K562 (cell line): ENCODE data around the gene CNGB1.

Experiments
- CEBPB ChIP-seq: fragments of 450-650 bp; IDR thresholded peaks from 2 replicates; pipeline ENCODE4 v1.6.1; 2016; ENCODE audit warnings: missing genetic modification characterization, missing compliant biosample characterization
- CHD2 ChIP-seq: IDR thresholded peaks from 2 replicates; pipeline ENCODE4 v1.6.1; 2011; ENCODE audit warnings: low read depth, low read length
- EZH2 ChIP-seq: IDR thresholded peaks from 2 replicates; pipeline ENCODE4 v1.6.1; 2012; ENCODE audit warnings: low read depth, mild to moderate bottlenecking, inconsistent platforms, low read length, borderline replicate concordance
- FOXK1 ChIP-seq: sonication (generic); formaldehyde crosslinking; IDR thresholded peaks from 2 replicates; pipeline ENCODE4 v1.8.0; 2022; ENCODE audit warnings: missing genetic modification reagents, mild to moderate bottlenecking, borderline replicate concordance
- GABPA ChIP-seq: fragments of 200-800 bp; sonication (Bioruptor generic); conservative IDR thresholded peaks from 2 replicates; pipeline ENCODE4 v1.6.1; 2016; ENCODE audit warnings: low read depth, missing genetic modification characterization, missing compliant biosample characterization
- JUNB ChIP-seq: fragments of 450-650 bp; formaldehyde crosslinking; conservative IDR thresholded peaks from 2 replicates; pipeline ENCODE4 v1.4.0; 2020; ENCODE audit warnings: mild to moderate bottlenecking
- JUND ChIP-seq, 2 experiments: IDR thresholded peaks; 2 replicates in 1 of 2; 3 replicates in 1 of 2; pipeline ENCODE4 v1.6.1; 2011; ENCODE audit warnings: borderline replicate concordance in 2 of 2, low read depth in 2 of 2, low read length in 2 of 2, improper control_type of control experiment in 1 of 2, missing biosample characterization in 1 of 2, missing genetic modification characterization in 1 of 2, missing genetic modification reagents in 1 of 2
- RAD51 ChIP-seq: fragments of 450-650 bp; IDR thresholded peaks from 2 replicates; pipeline ENCODE4 v1.7.1; 2016; ENCODE audit warnings: low read depth, mild to moderate bottlenecking, borderline replicate concordance
- RFX5 ChIP-seq: IDR thresholded peaks from 2 replicates; pipeline ENCODE4 v1.6.1; 2011; ENCODE audit warnings: low read depth, mild to moderate bottlenecking, improper control_type of control experiment, low read length
- SAP30 ChIP-seq: fragments of 200-600 bp; sonication (generic); IDR thresholded peaks from 2 replicates; pipeline ENCODE4 v1.6.1; 2012; ENCODE audit warnings: borderline replicate concordance, low read depth, mild to moderate bottlenecking, moderate library complexity, low read length, control low read depth, inconsistent platforms; ENCODE audit not compliant: insufficient read depth, poor library complexity, severe bottlenecking
- ZNF232 ChIP-seq: sonication (generic); formaldehyde crosslinking; IDR thresholded peaks from 2 replicates; pipeline ENCODE4 v1.8.0; 2022; ENCODE audit warnings: mild to moderate bottlenecking, missing genetic modification reagents
- ZNF316 ChIP-seq: fragments of 450-650 bp; IDR thresholded peaks from 2 replicates; pipeline ENCODE4 v1.6.1; 2016
- ZZZ3 ChIP-seq: fragments of 450-650 bp; IDR thresholded peaks from 2 replicates; pipeline ENCODE4 v1.6.1; 2016; ENCODE audit warnings: antibody characterized with exemption, mild to moderate bottlenecking, moderate library complexity
- TF ChIP-seq, protein P1 (sequence below), 3 experiments: IDR thresholded peaks in 2 of 3; conservative IDR thresholded peaks in 1 of 3; 2 replicates each; pipeline ENCODE4 v1.5.1; 2011 to 2012; ENCODE audit warnings: low read length in 3 of 3, mild to moderate bottlenecking in 3 of 3, control low read depth in 2 of 3, improper control_type of control experiment in 1 of 3, inconsistent platforms in 1 of 3, low read depth in 1 of 3, mixed read lengths in 1 of 3, moderate library complexity in 1 of 3; ENCODE audit not compliant: insufficient read depth in 2 of 3

GRCh38 chr16:57949013-57949412 is 21.9 kb downstream of the CNGB1 start:
- no peak for TF ChIP-seq EZH2
- TF ChIP-seq RFX5 = no peak
- TF ChIP-seq, protein P1, sequence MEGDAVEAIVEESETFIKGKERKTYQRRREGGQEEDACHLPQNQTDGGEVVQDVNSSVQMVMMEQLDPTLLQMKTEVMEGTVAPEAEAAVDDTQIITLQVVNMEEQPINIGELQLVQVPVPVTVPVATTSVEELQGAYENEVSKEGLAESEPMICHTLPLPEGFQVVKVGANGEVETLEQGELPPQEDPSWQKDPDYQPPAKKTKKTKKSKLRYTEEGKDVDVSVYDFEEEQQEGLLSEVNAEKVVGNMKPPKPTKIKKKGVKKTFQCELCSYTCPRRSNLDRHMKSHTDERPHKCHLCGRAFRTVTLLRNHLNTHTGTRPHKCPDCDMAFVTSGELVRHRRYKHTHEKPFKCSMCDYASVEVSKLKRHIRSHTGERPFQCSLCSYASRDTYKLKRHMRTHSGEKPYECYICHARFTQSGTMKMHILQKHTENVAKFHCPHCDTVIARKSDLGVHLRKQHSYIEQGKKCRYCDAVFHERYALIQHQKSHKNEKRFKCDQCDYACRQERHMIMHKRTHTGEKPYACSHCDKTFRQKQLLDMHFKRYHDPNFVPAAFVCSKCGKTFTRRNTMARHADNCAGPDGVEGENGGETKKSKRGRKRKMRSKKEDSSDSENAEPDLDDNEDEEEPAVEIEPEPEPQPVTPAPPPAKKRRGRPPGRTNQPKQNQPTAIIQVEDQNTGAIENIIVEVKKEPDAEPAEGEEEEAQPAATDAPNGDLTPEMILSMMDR (IDR thresholded peaks at IDR 0.05 in 2 of 3, conservative IDR thresholded peaks at IDR 0.05 in 1 of 3; ENCODE audit: insufficient read depth in 2 of 3, low read depth in 1 of 3, low read length in 3 of 3) = no peak
- no peak for TF ChIP-seq RAD51
- no peak for TF ChIP-seq GABPA (tag)
- TF ChIP-seq ZNF232 (CRISPR knock-in tag) = no peak
- TF ChIP-seq JUNB = no peak
- no peak for TF ChIP-seq FOXK1 (CRISPR knock-in tag)
- TF ChIP-seq CEBPB (tag) = no peak
- TF ChIP-seq CHD2 = no peak
- TF ChIP-seq ZZZ3 = no peak
- no peak for TF ChIP-seq JUND (IDR thresholded peaks at IDR 0.05; ENCODE audit: borderline replicate concordance, low read depth, low read length)
- TF ChIP-seq JUND (tag; IDR thresholded peaks at IDR 0.05; ENCODE audit: borderline replicate concordance, low read depth, low read length) = no peak
- TF ChIP-seq ZNF316 = no peak
- no peak for TF ChIP-seq SAP30
